ENCODE data around the gene OR9K2. TPM values are rescaled to one million over a fixed set of nuclear protein-coding genes. Genes with fewer than 3 reads are reported as not detected.

OR9K2 gene
- total RNA-seq, 1 donor from 2014 or later, result not detected

DNA sequence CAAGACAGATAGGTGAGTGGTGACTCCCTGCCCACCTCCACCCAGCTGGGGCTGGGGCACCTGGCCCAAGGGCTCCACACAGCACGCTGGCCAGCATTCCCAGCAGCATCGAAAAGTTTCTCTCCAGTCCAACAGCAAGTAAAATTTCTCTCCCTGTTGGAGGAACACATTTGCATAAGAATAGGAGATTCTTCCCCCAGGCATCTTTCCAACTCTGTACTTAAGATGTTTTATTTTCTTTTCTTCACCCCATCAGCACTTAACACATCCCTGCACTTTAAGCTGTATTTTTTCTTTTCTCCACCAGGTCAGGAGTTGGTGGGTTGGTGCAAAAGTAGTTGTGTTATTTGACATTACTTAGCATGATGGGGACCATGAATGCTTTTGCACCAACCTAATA is 47.2 kb downstream of the OR9K2 start:
- H3K9me3 ChIP-seq, result no peaks in the 10 kb centered on the region
- TF ChIP-seq, protein P1, sequence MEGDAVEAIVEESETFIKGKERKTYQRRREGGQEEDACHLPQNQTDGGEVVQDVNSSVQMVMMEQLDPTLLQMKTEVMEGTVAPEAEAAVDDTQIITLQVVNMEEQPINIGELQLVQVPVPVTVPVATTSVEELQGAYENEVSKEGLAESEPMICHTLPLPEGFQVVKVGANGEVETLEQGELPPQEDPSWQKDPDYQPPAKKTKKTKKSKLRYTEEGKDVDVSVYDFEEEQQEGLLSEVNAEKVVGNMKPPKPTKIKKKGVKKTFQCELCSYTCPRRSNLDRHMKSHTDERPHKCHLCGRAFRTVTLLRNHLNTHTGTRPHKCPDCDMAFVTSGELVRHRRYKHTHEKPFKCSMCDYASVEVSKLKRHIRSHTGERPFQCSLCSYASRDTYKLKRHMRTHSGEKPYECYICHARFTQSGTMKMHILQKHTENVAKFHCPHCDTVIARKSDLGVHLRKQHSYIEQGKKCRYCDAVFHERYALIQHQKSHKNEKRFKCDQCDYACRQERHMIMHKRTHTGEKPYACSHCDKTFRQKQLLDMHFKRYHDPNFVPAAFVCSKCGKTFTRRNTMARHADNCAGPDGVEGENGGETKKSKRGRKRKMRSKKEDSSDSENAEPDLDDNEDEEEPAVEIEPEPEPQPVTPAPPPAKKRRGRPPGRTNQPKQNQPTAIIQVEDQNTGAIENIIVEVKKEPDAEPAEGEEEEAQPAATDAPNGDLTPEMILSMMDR (IDR thresholded peaks at IDR 0.05), result no peak
- no peaks in the 10 kb centered on the region for H3K27me3 ChIP-seq (ENCODE audit: low read depth)
- H3K4me3 ChIP-seq, result no peak overlapping the region
- DNase-seq (no peak), ATAC-seq (no peak)
- intact Hi-C loops (cut with DNase I), result no loop called here
- H3K36me3 ChIP-seq, result no peaks in the 10 kb centered on the region
- H3K4me1 ChIP-seq, result no peaks in the 10 kb centered on the region
- no peak overlapping the region for H3K27ac ChIP-seq

Other genes with a start within 250 kb of the OR9K2 start
- gene TESPA1, start 141.6 kb upstream of the OR9K2 start, total RNA-seq, result 5.0 TPM
- gene NEUROD4, start 106.4 kb upstream of the OR9K2 start, total RNA-seq, result not detected
- not detected for gene OR10A7, start 94.6 kb downstream of the OR9K2 start, total RNA-seq
- gene OR6C74, start 118.2 kb downstream of the OR9K2 start, total RNA-seq, result not detected
- gene OR6C6, start 170.2 kb downstream of the OR9K2 start, total RNA-seq, result not detected
- not detected for gene OR6C1, start 187.9 kb downstream of the OR9K2 start, total RNA-seq
- not detected for gene OR6C3, start 204.3 kb downstream of the OR9K2 start, total RNA-seq
- gene OR6C75, start 236.6 kb downstream of the OR9K2 start, total RNA-seq, result not detected

Data from lower lobe of right lung (tissue), 2 donors.